ENCODE data around the gene ITPK1. TPM values are rescaled to one million over a fixed set of nuclear protein-coding genes. Genes with fewer than 3 reads are reported as not detected.

Gene ITPK1
- total RNA-seq, 1 experiment from 2014 or later: 38.5 TPM

- no peak for DNase-seq (ENCODE audit: low spot score)
- POLR2A ChIA-PET (ENCODE audit: low non-redundant PET): no interaction called here
- intact Hi-C loops (cut with micrococcal nuclease; ENCODE audit: unreplicated experiment): no loop called here
- H3K27me3 ChIP-seq (replicated peaks; ENCODE audit: insufficient read depth, low read depth, low read length, poor library complexity): no peaks in the 10 kb centered on the region
- H3K4me1 ChIP-seq (ENCODE audit: insufficient read depth, low read length, poor library complexity, severe bottlenecking): no peaks in the 10 kb centered on the region
- no TSS peak for BruUV-seq (replicated peaks)
- CTCF ChIA-PET: no interaction called here
- no peak overlapping the region for H3K27ac ChIP-seq (ENCODE audit: low read depth, low read length, poor library complexity, severe bottlenecking)
- no peak overlapping the region for H3K4me3 ChIP-seq (ENCODE audit: low read depth, low read length, poor library complexity, severe bottlenecking)
- TF ChIP-seq EZH2 (IDR thresholded peaks at IDR 0.05; ENCODE audit: borderline replicate concordance, low read depth, low read length, poor library complexity, severe bottlenecking): no peak
- TF ChIP-seq, protein P1, sequence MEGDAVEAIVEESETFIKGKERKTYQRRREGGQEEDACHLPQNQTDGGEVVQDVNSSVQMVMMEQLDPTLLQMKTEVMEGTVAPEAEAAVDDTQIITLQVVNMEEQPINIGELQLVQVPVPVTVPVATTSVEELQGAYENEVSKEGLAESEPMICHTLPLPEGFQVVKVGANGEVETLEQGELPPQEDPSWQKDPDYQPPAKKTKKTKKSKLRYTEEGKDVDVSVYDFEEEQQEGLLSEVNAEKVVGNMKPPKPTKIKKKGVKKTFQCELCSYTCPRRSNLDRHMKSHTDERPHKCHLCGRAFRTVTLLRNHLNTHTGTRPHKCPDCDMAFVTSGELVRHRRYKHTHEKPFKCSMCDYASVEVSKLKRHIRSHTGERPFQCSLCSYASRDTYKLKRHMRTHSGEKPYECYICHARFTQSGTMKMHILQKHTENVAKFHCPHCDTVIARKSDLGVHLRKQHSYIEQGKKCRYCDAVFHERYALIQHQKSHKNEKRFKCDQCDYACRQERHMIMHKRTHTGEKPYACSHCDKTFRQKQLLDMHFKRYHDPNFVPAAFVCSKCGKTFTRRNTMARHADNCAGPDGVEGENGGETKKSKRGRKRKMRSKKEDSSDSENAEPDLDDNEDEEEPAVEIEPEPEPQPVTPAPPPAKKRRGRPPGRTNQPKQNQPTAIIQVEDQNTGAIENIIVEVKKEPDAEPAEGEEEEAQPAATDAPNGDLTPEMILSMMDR (conservative IDR thresholded peaks at IDR 0.05; ENCODE audit: low read depth, low read length): no peak
- H3K9me3 ChIP-seq (ENCODE audit: low read depth, low read length, poor library complexity, severe bottlenecking): no peaks in the 10 kb centered on the region
- H3K36me3 ChIP-seq (ENCODE audit: insufficient read depth, low read length, poor library complexity, severe bottlenecking): no peaks in the 10 kb centered on the region
Measured at GRCh38 chr14:93027810-93028723, 87.7 kb downstream of the ITPK1 start.

DNA sequence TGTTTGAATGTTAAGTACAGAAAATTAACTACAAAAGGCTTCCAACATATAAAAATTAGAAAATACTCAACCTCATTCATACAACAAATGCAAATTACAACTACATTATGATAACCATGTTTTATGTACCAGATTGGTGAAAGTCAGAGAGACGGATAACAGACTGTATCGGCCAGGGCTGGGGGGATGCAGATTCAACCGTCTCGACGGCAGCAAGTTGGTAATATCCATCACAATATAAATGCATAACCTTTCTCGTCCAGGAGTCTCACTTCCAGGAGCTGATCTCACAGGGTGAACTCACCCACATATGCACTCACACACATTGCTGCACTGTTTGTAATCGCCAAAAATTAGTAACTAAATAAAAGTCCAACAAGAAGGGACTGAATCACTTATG lies 89.4 kb downstream of the ITPK1 start:
- DNase-seq (ENCODE audit: low spot score): no peak
- H3K36me3 ChIP-seq (ENCODE audit: insufficient read depth, low read length, poor library complexity, severe bottlenecking): no peaks in the 10 kb centered on the region
- H3K27me3 ChIP-seq (replicated peaks; ENCODE audit: insufficient read depth, low read depth, low read length, poor library complexity): no peaks in the 10 kb centered on the region
- intact Hi-C loops (cut with micrococcal nuclease; ENCODE audit: unreplicated experiment): no loop called here
- POLR2A ChIA-PET (ENCODE audit: low non-redundant PET): no interaction called here
- no peak for TF ChIP-seq EZH2 (IDR thresholded peaks at IDR 0.05; ENCODE audit: borderline replicate concordance, low read depth, low read length, poor library complexity, severe bottlenecking)
- TF ChIP-seq, protein P1 (conservative IDR thresholded peaks at IDR 0.05; ENCODE audit: low read depth, low read length): no peak
- H3K9me3 ChIP-seq (ENCODE audit: low read depth, low read length, poor library complexity, severe bottlenecking): no peaks in the 10 kb centered on the region
- CTCF ChIA-PET: no interaction called here
- no peak overlapping the region for H3K27ac ChIP-seq (ENCODE audit: low read depth, low read length, poor library complexity, severe bottlenecking)
- no peak overlapping the region for H3K4me3 ChIP-seq (ENCODE audit: low read depth, low read length, poor library complexity, severe bottlenecking)
- no TSS peak for BruUV-seq (replicated peaks)
- H3K4me1 ChIP-seq (ENCODE audit: insufficient read depth, low read length, poor library complexity, severe bottlenecking): no peaks in the 10 kb centered on the region

DNA sequence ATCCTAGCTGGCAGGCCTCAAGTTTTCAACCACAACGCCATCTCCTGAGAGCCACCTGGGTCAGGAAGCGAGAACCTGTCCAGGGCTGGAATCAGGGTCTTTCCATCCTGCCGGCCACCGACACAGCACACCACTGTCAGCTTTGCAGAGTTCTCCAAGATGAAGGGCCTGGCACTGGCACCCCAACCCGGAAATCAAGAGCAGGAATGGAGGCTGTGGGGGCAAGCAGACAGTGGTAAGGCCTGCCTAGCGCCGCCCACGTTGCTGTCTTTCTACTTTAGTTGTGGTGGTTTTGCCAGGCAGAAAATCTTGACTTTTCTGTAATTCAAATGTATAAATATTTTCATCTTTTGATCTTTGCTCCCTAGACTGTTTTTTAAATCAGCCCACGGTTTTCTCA lies 90.7 kb downstream of the ITPK1 start:
- ChIA-PET CTCF (no interaction called here), POLR2A (ENCODE audit: low non-redundant PET) (no interaction called here)
- Histone ChIP-seq H3K27ac (ENCODE audit: low read depth, low read length, poor library complexity, severe bottlenecking) (no peak overlapping the region), H3K27me3 (replicated peaks; ENCODE audit: insufficient read depth, low read depth, low read length, poor library complexity) (no peaks in the 10 kb centered on the region), H3K9me3 (ENCODE audit: low read depth, low read length, poor library complexity, severe bottlenecking) (no peaks in the 10 kb centered on the region), H3K36me3 (ENCODE audit: insufficient read depth, low read length, poor library complexity, severe bottlenecking) (no peaks in the 10 kb centered on the region), H3K4me3 (ENCODE audit: low read depth, low read length, poor library complexity, severe bottlenecking) (no peak overlapping the region), H3K4me1 (ENCODE audit: insufficient read depth, low read length, poor library complexity, severe bottlenecking) (no peaks in the 10 kb centered on the region)
- intact Hi-C loops (cut with micrococcal nuclease; ENCODE audit: unreplicated experiment): no loop called here
- TF ChIP-seq EZH2 (IDR thresholded peaks at IDR 0.05; ENCODE audit: borderline replicate concordance, low read depth, low read length, poor library complexity, severe bottlenecking): no peak
- TF ChIP-seq, protein P1 (conservative IDR thresholded peaks at IDR 0.05; ENCODE audit: low read depth, low read length): no peak
- no TSS peak for BruUV-seq (replicated peaks)
- DNase-seq (ENCODE audit: low spot score): no peak

Measured in A673 (cell line).